ENCODE results near the gene YJEFN3. TPM values are rescaled to one million over a fixed set of nuclear protein-coding genes. Genes with fewer than 3 reads are reported as not detected.

Gene YJEFN3
- total and polyA plus RNA-seq, 10 of the 15 experiments (the other 5 are each of a cell fraction or from before 2014, with no cell fraction given) = 0.05 to 6.9 (median 3.5) TPM

GRCh38 chr19:19515642-19516519 is 12.8 kb upstream of the YJEFN3 start, which contains the start of gene NDUFA13 (continued):
- TF ChIP-seq YY1 (IDR thresholded peaks at IDR 0.05; ENCODE audit: low read depth, low read length) (peak; percentile 100), CREM (IDR thresholded peaks at IDR 0.05; ENCODE audit: low read depth) (peak; percentile 86), ZBTB40 (IDR thresholded peaks at IDR 0.05; ENCODE audit: borderline replicate concordance) (peak; percentile 96), FOXK2 (IDR thresholded peaks at IDR 0.05) (no peak)

DNA sequence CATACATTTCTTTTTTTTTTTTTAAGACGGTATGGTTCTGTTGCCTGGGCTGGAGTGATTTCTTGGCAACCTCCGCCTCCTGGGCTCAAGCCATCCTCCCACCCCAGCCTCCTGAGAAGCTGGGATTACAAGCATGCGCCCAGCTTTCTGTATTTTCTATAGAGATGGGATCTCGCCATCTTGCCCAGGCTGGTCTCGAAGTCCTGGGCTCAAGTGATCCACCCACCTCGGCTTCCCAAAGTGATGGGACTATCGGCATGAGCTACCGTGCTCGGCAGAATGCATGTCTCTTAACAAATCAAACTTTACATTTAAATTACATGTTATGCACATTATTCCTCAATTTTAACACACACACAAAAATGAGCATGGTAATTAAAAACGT is 11.5 kb upstream of the YJEFN3 start:
- FAIRE-seq = no peak
- no peak overlapping the region for H2AFZ ChIP-seq (ENCODE audit: control insufficient read depth, low read depth, low read length)
- in situ Hi-C loops (cut with MboI) (no loop called here), intact Hi-C loops (cut with micrococcal nuclease; ENCODE audit: unreplicated experiment) (no loop called here)
- no peak for DNase-seq (ENCODE audit: low read depth, low spot score)
- H3K4me1 ChIP-seq (ENCODE audit: control insufficient read depth, insufficient read depth, low read length) = peaks cover 9% of the 10 kb centered on the region; the same call in 1 of the 2 replicates
- no peaks in the 10 kb centered on the region for H4K20me1 ChIP-seq (ENCODE audit: control insufficient read depth, insufficient read depth)
- H3K4me3 ChIP-seq = peak overlapping the region; percentile 85
- peak overlapping the region; percentile 98 for H3K4me2 ChIP-seq (ENCODE audit: control insufficient read depth, insufficient read depth)
- H3K36me3 ChIP-seq (ENCODE audit: control insufficient read depth in 2 of 2, insufficient read depth in 2 of 2, low read length in 1 of 2) = peaks cover 5 to 6% of the 10 kb centered on the region in 2 experiments; a peak in 3 of 4 replicates
- H3K27ac ChIP-seq (ENCODE audit: control insufficient read depth, insufficient read depth) = no peak overlapping the region; the same call in 1 of the 2 replicates
- RAD21 ChIA-PET (ENCODE audit: unreplicated experiment) = no interaction called here
- H3K9me3 ChIP-seq (replicated peaks; ENCODE audit: control insufficient read depth, insufficient read depth, low read length) = peaks cover 2% of the 10 kb centered on the region; the same call in 1 of the 3 replicates
- CTCF ChIA-PET = interaction anchor here (1.1 to 3.0 kb wide), 4 partner anchors 14 to 144 kb away, joined by 3 to 11 read pairs (median 7); no protein-coding TSS in a partner anchor
- ATAC-seq = no peak
- SMC1A ChIA-PET (ENCODE audit: uncharacterized antibody, unreplicated experiment) = no interaction called here
- peak; percentile 61 for TF ChIP-seq MLLT1 (IDR thresholded peaks at IDR 0.05)
- TF ChIP-seq BACH1 (IDR thresholded peaks at IDR 0.05; ENCODE audit: borderline replicate concordance) = no peak
- H3K9ac ChIP-seq (ENCODE audit: control insufficient read depth, insufficient read depth, low read length) = peak overlapping the region; percentile 95
- H3K79me2 ChIP-seq (ENCODE audit: control insufficient read depth, insufficient read depth, low read length) = peaks cover 42% of the 10 kb centered on the region
- 76% methylated on average over 10 of the region's 10 CpGs for WGBS (ENCODE audit: insufficient coverage, insufficient replicate concordance, low lambda C conversion rate, missing lambda C conversion rate)
- BruUV-seq (replicated peaks) = no TSS peak
- POLR2A ChIA-PET = interaction anchor here (0.7 to 1.1 kb wide), 2 partner anchors 74 to 1482 kb away, joined by 3 to 4 read pairs; no protein-coding TSS in a partner anchor
- no peaks in the 10 kb centered on the region for H3K27me3 ChIP-seq (replicated peaks in 1 of 2; ENCODE audit: control insufficient read depth in 2 of 2, insufficient read depth in 2 of 2, low read length in 1 of 2)

Measured in GM12878 (cell line).